CD4-positive, alpha-beta T cell treated with Interleukin-6 at 100 ng/mL for 8 hours (primary cell): ENCODE measurements around the gene SNAI3.

Source experiments
- DNase-seq: peaks from one replicate; pipeline ENCODE4 v3.0.0-alpha.2; 2020; ENCODE audit warnings: mixed read lengths, low spot score

The SNAI3 gene

DNA sequence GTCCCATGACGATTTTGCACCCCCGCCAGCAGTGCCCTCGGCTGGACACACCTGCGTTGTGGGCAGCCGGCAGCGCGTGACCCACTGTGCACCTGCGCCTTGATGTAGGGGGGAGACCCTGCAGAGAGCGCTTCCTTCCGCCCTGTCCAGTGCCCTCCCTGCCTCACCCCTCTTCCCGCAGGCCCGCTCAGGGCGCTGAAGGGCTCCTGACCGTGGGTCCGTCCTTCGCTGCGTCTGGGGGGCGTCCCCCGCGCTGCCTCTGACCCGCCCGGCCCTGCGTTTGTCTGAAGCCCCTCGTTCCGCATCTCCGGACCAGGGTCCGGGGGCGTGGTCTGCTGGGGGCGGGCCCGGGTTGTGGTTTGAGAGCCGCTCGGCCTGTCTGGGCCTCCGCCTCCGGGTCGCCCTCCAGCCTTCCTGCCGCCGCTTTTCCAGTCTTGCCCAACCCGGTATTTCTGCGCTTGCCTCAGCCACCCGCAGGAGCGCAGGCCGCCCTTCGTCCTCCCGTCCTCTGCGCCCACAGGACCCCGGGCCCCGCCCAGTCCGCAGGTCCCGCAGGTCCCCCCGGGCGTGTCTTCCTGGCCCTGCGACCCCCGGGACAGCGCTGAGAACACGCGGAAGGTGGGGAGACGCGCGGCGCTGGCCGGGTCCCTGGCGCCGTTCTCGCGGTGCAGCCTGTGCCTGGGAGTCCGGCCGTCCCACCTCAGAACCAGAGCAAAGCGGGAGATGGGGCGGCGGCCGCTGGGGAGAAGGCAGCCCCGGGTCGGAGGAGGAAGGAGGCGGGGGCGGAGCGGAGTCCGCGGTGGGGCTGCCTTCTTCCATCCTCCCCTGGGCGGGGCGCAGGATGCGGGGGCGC is 51.9 kb downstream of the SNAI3 start:
- peak; percentile 47 for DNase-seq

GRCh38 chr16:88633684-88634140 is 52.6 kb downstream of the SNAI3 start:
- DNase-seq, result peak; percentile 33

- no peak for DNase-seq
These were observed 53.7 kb downstream of the SNAI3 start for GRCh38 chr16:88632587-88632930.

DNA sequence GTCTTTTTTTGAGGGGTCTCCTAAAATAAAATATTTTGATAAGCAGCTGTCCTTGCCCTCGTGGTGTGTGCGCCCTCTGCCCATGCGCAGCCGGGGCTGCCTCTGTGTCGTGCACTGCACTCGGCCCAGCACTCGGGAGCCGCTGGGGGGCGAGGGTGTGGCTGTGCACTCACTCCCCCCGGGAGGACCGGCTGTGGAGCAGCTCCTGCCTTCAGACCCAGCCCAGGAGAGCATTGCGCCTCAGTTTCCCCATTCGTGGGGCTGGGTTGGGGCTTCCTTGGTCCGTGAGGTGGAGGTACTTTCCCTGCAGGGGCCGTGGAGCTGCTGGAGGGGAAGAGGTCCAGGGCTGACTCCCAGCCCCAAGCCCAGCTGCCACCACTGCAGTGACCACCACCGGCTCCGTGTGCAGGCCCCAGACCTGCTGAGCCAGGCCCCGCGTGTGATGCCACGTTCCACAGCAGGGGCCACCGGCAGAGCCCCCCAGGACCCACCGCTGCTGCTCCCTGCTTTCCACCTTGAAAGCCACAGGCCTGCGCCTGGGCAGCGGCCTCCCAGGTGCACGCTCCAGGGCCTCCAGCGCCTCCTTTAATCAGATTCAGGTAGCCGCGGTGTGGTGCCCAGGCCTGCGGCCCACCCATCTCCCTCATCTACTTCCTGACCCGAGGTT is 54.3 kb downstream of the SNAI3 start:
- DNase-seq, result no peak

DNA sequence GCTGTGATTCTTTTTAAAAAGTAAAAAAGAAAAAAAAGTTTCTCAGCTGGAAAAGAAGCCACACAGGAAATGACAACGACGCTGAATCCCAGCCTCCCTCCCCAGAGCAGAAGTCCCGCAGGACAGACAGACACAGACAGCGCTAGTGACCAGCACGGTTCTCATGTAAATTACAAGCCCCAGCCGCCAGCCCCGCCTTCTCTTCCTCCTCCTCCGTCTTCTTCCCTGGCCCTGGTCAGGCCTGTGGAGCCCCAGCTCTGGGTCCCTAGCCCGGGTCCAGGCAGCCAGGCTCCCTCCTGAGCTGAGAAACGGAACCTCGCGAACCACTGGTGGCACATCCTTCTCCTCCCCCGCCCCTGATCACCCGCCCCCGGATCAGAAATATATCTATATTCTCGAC is 54.9 kb downstream of the SNAI3 start:
- DNase-seq, result no peak

GRCh38 chr16:88630941-88631340 is 55.4 kb downstream of the SNAI3 start:
- DNase-seq, result no peak

DNA sequence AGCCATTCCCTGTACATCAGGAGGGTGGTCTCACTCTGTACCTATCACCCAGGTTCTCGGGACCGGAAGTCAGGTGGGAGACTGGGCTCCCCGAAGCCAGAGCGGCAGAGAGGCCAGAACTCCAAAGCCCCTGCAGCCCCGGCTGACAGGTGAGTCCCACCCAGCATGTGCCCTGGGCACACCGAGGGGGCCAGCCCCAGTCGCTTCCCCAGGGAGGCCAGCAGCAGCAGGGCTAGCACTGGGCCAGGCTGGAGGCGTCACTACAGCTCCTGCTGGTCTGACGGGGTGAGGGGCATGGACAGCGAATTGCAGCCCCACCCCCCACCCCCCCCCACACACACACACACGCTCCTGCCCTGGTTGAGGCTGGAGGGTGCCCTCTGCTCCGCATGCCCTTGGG is 55.9 kb downstream of the SNAI3 start:
- DNase-seq, result no peak

- no peak for DNase-seq
These were observed 56.5 kb downstream of the SNAI3 start for GRCh38 chr16:88629835-88630234.

GRCh38 chr16:88628512-88628974 is 57.8 kb downstream of the SNAI3 start:
- no peak for DNase-seq
